H9 (cell line): Measurements from ENCODE around the gene RGS6. TPM values are rescaled to one million over a fixed set of nuclear protein-coding genes. Genes with fewer than 3 reads are reported as not detected.

ENCODE experiments used
- DNase-seq: peaks from one replicate; pipeline ENCODE4 v3.0.0-alpha.2; 2017
- H2AFZ ChIP-seq: one replicate; pipeline ENCODE4 v1.6.1; 2013; ENCODE audit warnings: mild to moderate bottlenecking, low read length, control low read depth, moderate library complexity
- H2AK5ac ChIP-seq: 2 replicates; pipeline ENCODE4 v1.6.1; 2013; ENCODE audit warnings: low read length, control low read depth, mixed read lengths; ENCODE audit not compliant: insufficient read length
- H2BK120ac ChIP-seq: one replicate; pipeline ENCODE4 v1.6.1; 2013; ENCODE audit warnings: low read depth, mild to moderate bottlenecking, low read length, control low read depth, inconsistent platforms; ENCODE audit not compliant: poor library complexity, severe bottlenecking
- H2BK12ac ChIP-seq: 2 replicates; pipeline ENCODE4 v1.6.1; 2013; ENCODE audit warnings: low read length, control low read depth, mixed read lengths, low read depth; ENCODE audit not compliant: insufficient read length
- H2BK15ac ChIP-seq: 2 replicates; pipeline ENCODE4 v1.6.1; 2013; ENCODE audit warnings: low read depth, low read length, control low read depth
- H2BK20ac ChIP-seq: one replicate; pipeline ENCODE4 v1.6.1; 2013; ENCODE audit warnings: low read depth, mild to moderate bottlenecking, low read length, control low read depth, inconsistent platforms; ENCODE audit not compliant: poor library complexity, severe bottlenecking
- H2BK5ac ChIP-seq: 2 replicates; pipeline ENCODE4 v1.6.1; 2013; ENCODE audit warnings: low read length, control low read depth, mixed read lengths; ENCODE audit not compliant: insufficient read length
- H3K14ac ChIP-seq: 2 replicates; pipeline ENCODE4 v1.6.1; 2013; ENCODE audit warnings: low read length, control low read depth; ENCODE audit not compliant: insufficient read depth
- H3K18ac ChIP-seq: 2 replicates; pipeline ENCODE4 v1.6.1; 2013; ENCODE audit warnings: low read depth, mild to moderate bottlenecking, mixed read lengths, low read length, control low read depth; ENCODE audit not compliant: insufficient read length
- H3K23ac ChIP-seq: 2 replicates; pipeline ENCODE4 v1.6.1; 2013; ENCODE audit warnings: low read length, control low read depth, mixed read lengths, low read depth; ENCODE audit not compliant: insufficient read length
- H3K23me2 ChIP-seq: 2 replicates; pipeline ENCODE4 v1.6.1; 2013; ENCODE audit warnings: low read depth, mild to moderate bottlenecking, mixed read lengths, low read length, control low read depth; ENCODE audit not compliant: insufficient read length, poor library complexity, severe bottlenecking
- H3K27ac ChIP-seq: 2 replicates; pipeline ENCODE4 v1.5.1; 2013; ENCODE audit warnings: low read length, control low read depth, mixed read lengths, low read depth; ENCODE audit not compliant: insufficient read length
- H3K27me3 ChIP-seq: 2 replicates; pipeline ENCODE4 v1.6.1; 2013; ENCODE audit warnings: low read length, control low read depth, inconsistent platforms; ENCODE audit not compliant: insufficient read depth
- H3K4ac ChIP-seq: 2 replicates; pipeline ENCODE4 v1.6.1; 2013; ENCODE audit warnings: low read depth, mild to moderate bottlenecking, control low read depth, inconsistent platforms, low read length, moderate library complexity
- H3K4me1 ChIP-seq: 2 replicates; pipeline ENCODE4 v1.6.1; 2013; ENCODE audit warnings: low read length, control low read depth, inconsistent platforms; ENCODE audit not compliant: insufficient read depth
- H3K4me2 ChIP-seq: 2 replicates; pipeline ENCODE4 v1.6.1; 2013; ENCODE audit warnings: low read length, control low read depth, mixed read lengths; ENCODE audit not compliant: insufficient read length, insufficient read depth
- H3K56ac ChIP-seq: 2 replicates; pipeline ENCODE4 v1.6.1; 2013; ENCODE audit warnings: low read depth, mild to moderate bottlenecking, mixed read lengths, low read length, control low read depth; ENCODE audit not compliant: insufficient read length
- H3K79me1 ChIP-seq: 2 replicates; pipeline ENCODE4 v1.6.1; 2013; ENCODE audit warnings: low read depth, mild to moderate bottlenecking, moderate library complexity, low read length, control low read depth, inconsistent platforms; ENCODE audit not compliant: insufficient read depth, poor library complexity, severe bottlenecking
- H3K79me2 ChIP-seq: 2 replicates; pipeline ENCODE4 v1.6.1; 2013; ENCODE audit warnings: low read length, control low read depth, inconsistent platforms; ENCODE audit not compliant: insufficient read depth
- H3K9ac ChIP-seq: 2 replicates; pipeline ENCODE4 v1.6.1; 2013; ENCODE audit warnings: low read length, control low read depth, mixed read lengths; ENCODE audit not compliant: insufficient read length; ENCODE audit errors: extremely low read depth
- H3K9me3 ChIP-seq: one replicate; pipeline ENCODE4 v1.6.1; 2013; ENCODE audit warnings: low read depth, low read length, inconsistent platforms; ENCODE audit not compliant: control insufficient read depth
- H3T11ph ChIP-seq: one replicate; pipeline ENCODE4 v1.6.1; 2013; ENCODE audit warnings: mild to moderate bottlenecking, low read length, control low read depth, inconsistent platforms
- H4K20me1 ChIP-seq: one replicate; pipeline ENCODE4 v1.6.1; 2013; ENCODE audit not compliant: control insufficient read depth, insufficient read length, insufficient read depth
- H4K5ac ChIP-seq: 2 replicates; pipeline ENCODE4 v1.6.1; 2013; ENCODE audit warnings: low read depth, mild to moderate bottlenecking, mixed read lengths, low read length, control low read depth; ENCODE audit not compliant: insufficient read length
- H4K8ac ChIP-seq: replicated peaks from 2 replicates; pipeline ENCODE4 v1.6.1; 2013; ENCODE audit warnings: low read length, control low read depth, mixed read lengths, low read depth; ENCODE audit not compliant: insufficient read length
- H4K91ac ChIP-seq: 2 replicates; pipeline ENCODE4 v1.6.1; 2013; ENCODE audit warnings: low read depth, mild to moderate bottlenecking, moderate library complexity, mixed read lengths, low read length, control low read depth; ENCODE audit not compliant: insufficient read length
- H3K27ac Mint-ChIP-seq, 3 experiments: 2 replicates in 2 of 3; 3 replicates in 1 of 3; pipeline ENCODE4 v1.8.0; 2020 to 2021; ENCODE audit warnings: mixed read lengths in 3 of 3, mild to moderate bottlenecking in 1 of 3, moderate library complexity in 1 of 3
- H3K27me3 Mint-ChIP-seq: 2 replicates; pipeline ENCODE4 v1.8.0; 2021; ENCODE audit warnings: low read depth, mild to moderate bottlenecking, moderate library complexity, mixed read lengths
- H3K36me3 Mint-ChIP-seq, 3 experiments: 2 replicates in 2 of 3; 3 replicates in 1 of 3; pipeline ENCODE4 v1.8.0; 2020 to 2021; ENCODE audit warnings: low read depth in 3 of 3, mixed read lengths in 3 of 3; ENCODE audit not compliant: insufficient read depth in 1 of 3
- H3K4me1 Mint-ChIP-seq, 2 experiments: 2 replicates each; pipeline ENCODE4 v1.8.0; 2020; ENCODE audit warnings: mixed read lengths in 2 of 2
- H3K4me3 Mint-ChIP-seq, 2 experiments: 2 replicates in 1 of 2; 3 replicates in 1 of 2; pipeline ENCODE4 v1.8.0; 2020 to 2021; ENCODE audit warnings: mild to moderate bottlenecking in 2 of 2, mixed read lengths in 2 of 2, moderate library complexity in 1 of 2
- H3K9me3 Mint-ChIP-seq, 2 experiments: 2 replicates in 1 of 2; 3 replicates in 1 of 2; pipeline ENCODE4 v1.8.0; 2020; ENCODE audit warnings: mild to moderate bottlenecking in 2 of 2, mixed read lengths in 2 of 2, moderate library complexity in 1 of 2
- WGBS: extraction: QIAGEN DNeasy Blood & Tissue Kit; methylation state at CpG from one replicate; pipeline ENCODE4 v1.1.7; 2013; ENCODE audit warnings: missing lambda C conversion rate, low lambda C conversion rate, mixed read lengths; ENCODE audit not compliant: insufficient read length; ENCODE audit errors: extremely low coverage; 5-methylcytosine and 5-hydroxymethylcytosine counted together
- total RNA-seq: library from RNA; stranded (reverse); gene quantifications from 2 replicates; pipeline ENCODE4 v1.2.1, GENCODE V29; 2021
- TF ChIP-seq, protein P1 (sequence below): fragments of 200-600 bp; sonication (generic); conservative IDR thresholded peaks from 3 replicates; pipeline ENCODE4 v1.8.0; 2021; ENCODE audit warnings: antibody characterized with exemption, mild to moderate bottlenecking

Gene RGS6
- total RNA-seq, 1 experiment from 2014 or later, result 3.0 TPM

DNA sequence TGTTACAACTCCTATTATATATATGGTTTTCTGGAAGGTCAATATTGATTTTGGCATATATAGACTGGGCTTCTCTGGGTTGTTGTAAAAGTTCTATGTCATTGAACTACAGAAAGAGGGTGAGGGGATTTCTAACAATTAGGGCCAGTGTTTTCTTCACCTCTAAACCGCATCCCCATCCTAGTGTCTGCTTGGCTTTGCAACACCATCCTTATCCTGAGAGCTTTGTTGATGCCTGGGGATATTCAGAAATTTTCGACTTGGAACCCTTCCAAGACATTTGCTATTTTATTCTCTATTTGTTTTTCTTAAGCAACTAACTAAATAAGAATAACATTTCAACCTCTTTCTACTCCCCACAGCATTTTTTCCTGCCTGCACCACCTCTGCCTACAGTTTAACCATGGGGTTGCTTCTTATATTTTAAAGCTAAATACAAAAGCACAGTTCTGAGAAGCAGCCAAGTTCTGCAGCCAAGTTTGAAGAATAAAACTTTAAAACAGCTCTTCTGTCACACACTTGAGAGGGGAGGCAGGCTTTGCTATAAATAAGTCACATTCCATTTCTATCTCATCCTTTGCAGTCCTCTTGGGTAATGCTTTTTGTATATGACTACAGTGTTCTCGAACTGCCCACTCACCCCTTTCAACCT, 53.4 kb downstream of the RGS6 start:
- Histone ChIP-seq H4K5ac (no peak overlapping the region), H2AFZ (no peak overlapping the region), H3K79me2 (no peaks in the 10 kb centered on the region), H2AK5ac (no peak overlapping the region), H3K4ac (no peak overlapping the region), H3K4me2 (no peak overlapping the region), H4K8ac (no peak overlapping the region), H3K79me1 (no peaks in the 10 kb centered on the region), H3K18ac (no peak overlapping the region), H3T11ph (no peak overlapping the region), H3K9me3 (no peaks in the 10 kb centered on the region), H3K9ac (no peak overlapping the region), H3K4me1 (no peaks in the 10 kb centered on the region), H3K27me3 (no peaks in the 10 kb centered on the region), H2BK120ac (no peak overlapping the region), H2BK12ac (no peak overlapping the region), H4K91ac (no peak overlapping the region), H4K20me1 (no peaks in the 10 kb centered on the region), H2BK20ac (no peak overlapping the region), H3K56ac (no peak overlapping the region), H2BK5ac (no peak overlapping the region), H3K27ac (no peak overlapping the region), H3K23me2 (no peaks in the 10 kb centered on the region), H2BK15ac (no peak overlapping the region), H3K14ac (no peak overlapping the region), H3K23ac (no peak overlapping the region)
- H3K36me3 Mint-ChIP-seq, result 0 out of 7 replicates have a peak, but pooled peaks cover 0 to 4% (median 0%) of the 10 kb centered on the region in 3 experiments
- no peak for DNase-seq
- no peaks in the 10 kb centered on the region; the same call in 1 of the 2 replicates for H3K27me3 Mint-ChIP-seq
- H3K4me1 Mint-ChIP-seq, result peaks cover 22 to 28% of the 10 kb centered on the region in 2 experiments
- H3K9me3 Mint-ChIP-seq, result no peaks in the 10 kb centered on the region; a peak in 2 of 5 replicates
- H3K27ac Mint-ChIP-seq, result no peak overlapping the region
- no peak overlapping the region for H3K4me3 Mint-ChIP-seq
- TF ChIP-seq, protein P1, sequence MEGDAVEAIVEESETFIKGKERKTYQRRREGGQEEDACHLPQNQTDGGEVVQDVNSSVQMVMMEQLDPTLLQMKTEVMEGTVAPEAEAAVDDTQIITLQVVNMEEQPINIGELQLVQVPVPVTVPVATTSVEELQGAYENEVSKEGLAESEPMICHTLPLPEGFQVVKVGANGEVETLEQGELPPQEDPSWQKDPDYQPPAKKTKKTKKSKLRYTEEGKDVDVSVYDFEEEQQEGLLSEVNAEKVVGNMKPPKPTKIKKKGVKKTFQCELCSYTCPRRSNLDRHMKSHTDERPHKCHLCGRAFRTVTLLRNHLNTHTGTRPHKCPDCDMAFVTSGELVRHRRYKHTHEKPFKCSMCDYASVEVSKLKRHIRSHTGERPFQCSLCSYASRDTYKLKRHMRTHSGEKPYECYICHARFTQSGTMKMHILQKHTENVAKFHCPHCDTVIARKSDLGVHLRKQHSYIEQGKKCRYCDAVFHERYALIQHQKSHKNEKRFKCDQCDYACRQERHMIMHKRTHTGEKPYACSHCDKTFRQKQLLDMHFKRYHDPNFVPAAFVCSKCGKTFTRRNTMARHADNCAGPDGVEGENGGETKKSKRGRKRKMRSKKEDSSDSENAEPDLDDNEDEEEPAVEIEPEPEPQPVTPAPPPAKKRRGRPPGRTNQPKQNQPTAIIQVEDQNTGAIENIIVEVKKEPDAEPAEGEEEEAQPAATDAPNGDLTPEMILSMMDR, result no peak
- no CpG with 5 or more reads among the region's 3 CpGs for WGBS
